Measurements from ENCODE around the gene NDUFV3.
"Not testable (repeated sequence)": the region's sequence is repeated elsewhere in the genome, so short reads cannot be mapped to it uniquely, and the experiment has no call there.

GRCh38 chr21:42949094-42949755 is 56.1 kb downstream of the NDUFV3 start:
- TF ChIP-seq CTCF (IDR thresholded peaks at IDR 0.05 in 4 of 5, conservative IDR thresholded peaks at IDR 0.05 in 1 of 5); POLR2A (IDR thresholded peaks at IDR 0.05): not testable (repeated sequence)
